K562 (cell line): ENCODE data around the gene PACSIN2. TPM values are rescaled to one million over a fixed set of nuclear protein-coding genes. Genes with fewer than 3 reads are reported as not detected.

Experiments used
- ATAC-seq: fragments of 200-7000 bp; cut with Tn5 transposase; 3 replicates; pipeline ENCODE4 v1.9.1; 2020; ENCODE audit warnings: moderate library complexity
- BruUV-seq: library from RNA; stranded (reverse); fragments of 400-500 nt; replicated peaks from 2 replicates; lab custom pipeline; 2021; lab: Mats Ljungman, UMichigan
- CTCF ChIA-PET: fragments of 300-600 bp; formaldehyde crosslinking; extraction: SDS; loops from one replicate; lab custom pipeline; 2021; ENCODE audit warnings: low intra/inter-chr PET ratio; lab: Yijun Ruan, JAX
- POLR2A ChIA-PET: fragments of 300-600, 350-650 bp; sonication (Branson Sonifier 250); formaldehyde crosslinking; extraction: SDS; loops from one replicate; lab custom pipeline; 2021; ENCODE audit warnings: antibody characterized with exemption, inconsistent platforms; lab: Yijun Ruan, JAX
- DNase-seq, 4 experiments: peaks; one replicate each; pipeline versions ENCODE4 v3.0.0 to v3.0.0-alpha.2; 2011 to 2018; ENCODE audit warnings: low spot score in 3 of 4, mixed read lengths in 3 of 4; ENCODE audit errors: extremely low read depth in 1 of 4
- FAIRE-seq: peaks from 2 replicates; lab custom pipeline; 2011; peaks lifted over from hg19 to GRCh38; lab: Jason Lieb, UNC
- H2AFZ ChIP-seq: 2 replicates; pipeline ENCODE4 v1.6.0; 2011; ENCODE audit warnings: low read depth, low read length, control low read depth, inconsistent platforms
- H3K27ac ChIP-seq: fragments of 200-600 bp; 3 replicates; pipeline ENCODE4 v1.8.0; 2011; ENCODE audit warnings: low read depth, mild to moderate bottlenecking, control low read depth, inconsistent platforms, low read length, moderate library complexity, mixed read lengths; ENCODE audit errors: extremely low read depth
- H3K27me3 ChIP-seq, 2 experiments: fragments of 300-600 bp in 1 of 2; 2 replicates in 1 of 2; 3 replicates in 1 of 2; pipeline versions ENCODE4 v1.6.0 to v1.8.0; 2011; ENCODE audit warnings: inconsistent platforms in 2 of 2, low read length in 2 of 2, mild to moderate bottlenecking in 1 of 2, mixed read lengths in 1 of 2, moderate library complexity in 1 of 2; ENCODE audit not compliant: control insufficient read depth in 2 of 2, insufficient read depth in 2 of 2
- H3K36me3 ChIP-seq: fragments of 300-600 bp; 3 replicates; pipeline ENCODE4 v1.8.0; 2011; ENCODE audit warnings: mild to moderate bottlenecking, low read length, inconsistent platforms; ENCODE audit not compliant: control insufficient read depth, insufficient read depth
- H3K4me1 ChIP-seq, 2 experiments: fragments of 200-600 bp in 1 of 2; replicated peaks in 1 of 2; 2 replicates in 1 of 2; 3 replicates in 1 of 2; pipeline versions ENCODE4 v1.5.1 to v1.8.0; 2011; ENCODE audit warnings: inconsistent platforms in 2 of 2, low read length in 2 of 2, mild to moderate bottlenecking in 1 of 2, mixed read lengths in 1 of 2, moderate library complexity in 1 of 2; ENCODE audit not compliant: control insufficient read depth in 2 of 2, insufficient read depth in 2 of 2
- H3K4me2 ChIP-seq: 2 replicates; pipeline ENCODE4 v1.6.1; 2011; ENCODE audit warnings: low read length, control low read depth, inconsistent platforms, mixed read lengths; ENCODE audit not compliant: insufficient read depth
- H3K4me3 ChIP-seq: fragments of 200-600 bp; sonication (generic), shearing (Covaris generic); 2 replicates; pipeline ENCODE4 v1.5.1; 2016; ENCODE audit warnings: control low read depth, inconsistent platforms
- H3K79me2 ChIP-seq: fragments of 200-600 bp; 3 replicates; pipeline ENCODE4 v1.8.0; 2011; ENCODE audit warnings: low read length, inconsistent platforms; ENCODE audit not compliant: control insufficient read depth, insufficient read depth
- H3K9ac ChIP-seq, 2 experiments: 2 replicates each; pipeline versions ENCODE4 v1.6.0 to v1.6.1; 2011; ENCODE audit warnings: low read depth in 2 of 2, low read length in 2 of 2, control low read depth in 1 of 2, inconsistent platforms in 1 of 2, mild to moderate bottlenecking in 1 of 2, mixed read lengths in 1 of 2; ENCODE audit not compliant: insufficient read depth in 1 of 2
- H3K9me1 ChIP-seq: one replicate; pipeline ENCODE4 v1.6.0; 2011; ENCODE audit warnings: inconsistent platforms, mild to moderate bottlenecking, low read length, moderate library complexity; ENCODE audit not compliant: control insufficient read depth, insufficient read depth
- H3K9me3 ChIP-seq: replicated peaks from 2 replicates; pipeline ENCODE4 v1.5.1; 2011; ENCODE audit warnings: low read depth, low read length, inconsistent platforms; ENCODE audit not compliant: control insufficient read depth, insufficient read depth
- H4K20me1 ChIP-seq: replicated peaks from 2 replicates; pipeline ENCODE4 v1.6.1; 2011; ENCODE audit warnings: low read length, inconsistent platforms, mixed read lengths; ENCODE audit not compliant: control insufficient read depth, insufficient read depth
- BCLAF1 ChIP-seq, 2 experiments: fragments of 450-650 bp in 1 of 2; IDR thresholded peaks; 2 replicates each; pipeline ENCODE4 v1.6.1; 2011 to 2017; ENCODE audit warnings: low read depth in 2 of 2, antibody characterized with exemption in 1 of 2, borderline replicate concordance in 1 of 2, low read length in 1 of 2, mild to moderate bottlenecking in 1 of 2, mixed read lengths in 1 of 2; ENCODE audit not compliant: control insufficient read depth in 1 of 2
- CHD2 ChIP-seq: IDR thresholded peaks from 2 replicates; pipeline ENCODE4 v1.6.1; 2011; ENCODE audit warnings: low read depth, low read length
- FOXP1 ChIP-seq: sonication (generic); formaldehyde crosslinking; IDR thresholded peaks from 2 replicates; pipeline ENCODE4 v1.8.0; 2022; ENCODE audit warnings: mild to moderate bottlenecking, missing genetic modification reagents
- GTF2F1 ChIP-seq: IDR thresholded peaks from 2 replicates; pipeline ENCODE4 v1.6.1; 2011; ENCODE audit warnings: low read depth, low read length, improper control_type of control experiment
- HDAC2 ChIP-seq: fragments of 450-650 bp; IDR thresholded peaks from 2 replicates; pipeline ENCODE4 v1.6.1; 2016; ENCODE audit warnings: mild to moderate bottlenecking
- HDAC8 ChIP-seq: fragments of 450-650 bp; IDR thresholded peaks from 2 replicates; pipeline ENCODE4 v1.6.1; 2016; ENCODE audit warnings: mild to moderate bottlenecking, missing genetic modification characterization, moderate library complexity, missing compliant biosample characterization
- HNRNPUL1 ChIP-seq: fragments of 200-400 bp; formaldehyde crosslinking; IDR thresholded peaks from 2 replicates; pipeline ENCODE4 v1.6.1; 2017; ENCODE audit warnings: low read length
- NCOR1 ChIP-seq: fragments of 450-650 bp; IDR thresholded peaks from 2 replicates; pipeline ENCODE4 v1.6.1; 2016; ENCODE audit warnings: mild to moderate bottlenecking, moderate library complexity
- POLR3G ChIP-seq: IDR thresholded peaks from 2 replicates; pipeline ENCODE4 v1.6.1; 2011; ENCODE audit not compliant: insufficient read length, insufficient replicate concordance; ENCODE audit errors: extremely low read depth
- SRSF1 ChIP-seq: fragments of 200-400 bp; formaldehyde crosslinking; IDR thresholded peaks from 2 replicates; pipeline ENCODE4 v1.6.1; 2017; ENCODE audit warnings: mild to moderate bottlenecking, low read depth, low read length, moderate library complexity
- WHSC1 ChIP-seq: IDR thresholded peaks from one replicate; pipeline ENCODE4 v1.6.1; 2012; ENCODE audit warnings: low read length, control low read depth, inconsistent platforms
- XRCC4 ChIP-seq: IDR thresholded peaks from one replicate; pipeline ENCODE4 v1.6.1; 2011; ENCODE audit not compliant: insufficient read depth, insufficient read length; ENCODE audit errors: extremely low read depth
- ZNF511 ChIP-seq: sonication (generic); formaldehyde crosslinking; IDR thresholded peaks from 2 replicates; pipeline ENCODE4 v1.8.0; 2022; ENCODE audit warnings: mild to moderate bottlenecking, missing genetic modification reagents
- WGBS: fragments of 100-300 bp; shearing (Covaris generic); methylation state at CpG from one replicate; pipeline ENCODE4 v1.1.6; 2016; ENCODE audit warnings: low coverage, mixed read lengths; ENCODE audit not compliant: insufficient coverage; ENCODE audit errors: missing lambda C conversion rate; 5-methylcytosine and 5-hydroxymethylcytosine counted together
- in situ Hi-C: fragments of 300-500 bp; cut with MboI; formaldehyde crosslinking; loops from 4 replicates; pipeline ENCODE4 v1.15.0; 2018; ENCODE audit warnings: inconsistent platforms, mixed read lengths
- intact Hi-C: fragments of 100-400 bp; cut with micrococcal nuclease; formaldehyde crosslinking; loops from 2 replicates; pipeline ENCODE4 v1.14.2; 2022
- polyA plus RNA-seq, 8 experiments: library from polyadenylated mRNA; depleted of rRNA in 4 of 8; stranded (reverse) in 5 of 8; unstranded in 3 of 8; fragments of >200 nt; fragmentation: Nextera tagmentation in 2 of 8; fragmentation: Illumina TruSeq in 1 of 8; extraction: Ambion mirVana in 2 of 8; extraction: Trizol in 1 of 8; gene quantifications; 2 replicates each; pipeline versions ENCODE4 v1.2.1 to v1.2.3, GENCODE V29; 2011 to 2014; ENCODE audit warnings: inconsistent platforms in 1 of 8, missing spikeins in 1 of 8
- total RNA-seq, 7 experiments: library from RNA; depleted of rRNA in 6 of 7; stranded (reverse); fragments of >200 nt in 6 of 7; fragmentation: Illumina TruSeq in 2 of 7; extraction: Trizol in 2 of 7; gene quantifications; 2 replicates each; pipeline versions ENCODE4 v1.2.1 to v1.2.3, GENCODE V29; 2011 to 2021; ENCODE audit warnings: low replicate concordance in 1 of 7
- TF ChIP-seq, protein P1 (sequence below), 2 experiments: fragments of 450-650 bp; conservative IDR thresholded peaks; 2 replicates each; pipeline ENCODE4 v1.6.1; 2017; ENCODE audit warnings: mild to moderate bottlenecking in 2 of 2, moderate library complexity in 2 of 2
- TF ChIP-seq, protein P2 (sequence below): fragments of 250-450 bp; sonication (Bioruptor Pico); IDR thresholded peaks from 2 replicates; pipeline ENCODE4 v1.4.0; 2020; ENCODE audit warnings: mild to moderate bottlenecking, moderate library complexity
- TF ChIP-seq, protein P3 (sequence below): fragments of 450-650 bp; IDR thresholded peaks from 2 replicates; pipeline ENCODE4 v1.6.1; 2016; ENCODE audit warnings: missing biosample characterization, missing genetic modification characterization

PACSIN2 gene
- total and polyA plus RNA-seq, 9 of the 15 experiments (the other 6 are each of a cell fraction or from before 2014, with no cell fraction given), result 0.45 to 45.1 (median 23.9) TPM

DNA sequence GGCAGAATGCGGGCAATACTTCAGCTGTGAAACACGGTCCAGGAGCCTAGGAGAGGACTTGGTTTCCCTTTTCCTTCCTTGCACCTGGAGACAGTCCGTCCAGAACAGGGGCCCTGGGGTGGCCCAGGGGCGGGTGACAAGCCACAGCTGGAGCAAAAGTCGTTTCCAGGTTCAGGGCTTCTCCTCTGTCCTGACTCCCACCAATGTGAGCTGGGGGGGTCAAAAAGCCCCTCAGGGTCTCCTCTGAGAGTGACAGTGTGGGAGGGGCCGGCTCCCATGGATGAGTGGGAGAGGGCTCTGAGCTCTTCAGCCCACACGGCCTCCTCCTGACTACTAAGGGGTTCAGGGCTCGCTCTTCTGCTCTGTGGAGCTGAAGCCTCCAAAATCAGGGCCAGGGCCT lies 137.8 kb downstream of the PACSIN2 start:
- H3K9me1 ChIP-seq, result no peaks in the 10 kb centered on the region
- no peak for FAIRE-seq
- CTCF ChIA-PET, result no interaction called here
- TF ChIP-seq GTF2F1 (no peak), HDAC2 (no peak), ZNF511 (CRISPR knock-in tag) (no peak), HNRNPUL1 (no peak), WHSC1 (no peak), BCLAF1 (IDR thresholded peaks at IDR 0.05; ENCODE audit: borderline replicate concordance in 1 of 2, control insufficient read depth in 1 of 2, low read depth in 2 of 2, low read length in 1 of 2) (no peak), SRSF1 (no peak), HDAC8 (tag) (no peak), POLR3G (no peak), FOXP1 (CRISPR knock-in tag) (no peak), CHD2 (no peak), XRCC4 (no peak), NCOR1 (no peak)
- TF ChIP-seq, protein P1, sequence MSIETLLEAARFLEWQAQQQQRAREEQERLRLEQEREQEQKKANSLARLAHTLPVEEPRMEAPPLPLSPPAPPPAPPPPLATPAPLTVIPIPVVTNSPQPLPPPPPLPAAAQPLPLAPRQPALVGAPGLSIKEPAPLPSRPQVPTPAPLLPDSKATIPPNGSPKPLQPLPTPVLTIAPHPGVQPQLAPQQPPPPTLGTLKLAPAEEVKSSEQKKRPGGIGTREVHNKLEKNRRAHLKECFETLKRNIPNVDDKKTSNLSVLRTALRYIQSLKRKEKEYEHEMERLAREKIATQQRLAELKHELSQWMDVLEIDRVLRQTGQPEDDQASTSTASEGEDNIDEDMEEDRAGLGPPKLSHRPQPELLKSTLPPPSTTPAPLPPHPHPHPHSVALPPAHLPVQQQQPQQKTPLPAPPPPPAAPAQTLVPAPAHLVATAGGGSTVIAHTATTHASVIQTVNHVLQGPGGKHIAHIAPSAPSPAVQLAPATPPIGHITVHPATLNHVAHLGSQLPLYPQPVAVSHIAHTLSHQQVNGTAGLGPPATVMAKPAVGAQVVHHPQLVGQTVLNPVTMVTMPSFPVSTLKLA (conservative IDR thresholded peaks at IDR 0.05), result no peak
- TF ChIP-seq, protein P2, sequence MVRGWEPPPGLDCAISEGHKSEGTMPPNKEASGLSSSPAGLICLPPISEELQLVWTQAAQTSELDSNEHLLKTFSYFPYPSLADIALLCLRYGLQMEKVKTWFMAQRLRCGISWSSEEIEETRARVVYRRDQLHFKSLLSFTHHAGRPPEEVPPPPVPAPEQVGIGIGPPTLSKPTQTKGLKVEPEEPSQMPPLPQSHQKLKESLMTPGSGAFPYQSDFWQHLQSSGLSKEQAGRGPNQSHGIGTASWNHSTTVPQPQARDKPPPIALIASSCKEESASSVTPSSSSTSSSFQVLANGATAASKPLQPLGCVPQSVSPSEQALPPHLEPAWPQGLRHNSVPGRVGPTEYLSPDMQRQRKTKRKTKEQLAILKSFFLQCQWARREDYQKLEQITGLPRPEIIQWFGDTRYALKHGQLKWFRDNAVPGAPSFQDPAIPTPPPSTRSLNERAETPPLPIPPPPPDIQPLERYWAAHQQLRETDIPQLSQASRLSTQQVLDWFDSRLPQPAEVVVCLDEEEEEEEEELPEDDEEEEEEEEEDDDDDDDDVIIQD (CRISPR knock-in tag), result no peak
- TF ChIP-seq, protein P3, sequence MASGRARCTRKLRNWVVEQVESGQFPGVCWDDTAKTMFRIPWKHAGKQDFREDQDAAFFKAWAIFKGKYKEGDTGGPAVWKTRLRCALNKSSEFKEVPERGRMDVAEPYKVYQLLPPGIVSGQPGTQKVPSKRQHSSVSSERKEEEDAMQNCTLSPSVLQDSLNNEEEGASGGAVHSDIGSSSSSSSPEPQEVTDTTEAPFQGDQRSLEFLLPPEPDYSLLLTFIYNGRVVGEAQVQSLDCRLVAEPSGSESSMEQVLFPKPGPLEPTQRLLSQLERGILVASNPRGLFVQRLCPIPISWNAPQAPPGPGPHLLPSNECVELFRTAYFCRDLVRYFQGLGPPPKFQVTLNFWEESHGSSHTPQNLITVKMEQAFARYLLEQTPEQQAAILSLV, result no peak
- TF ChIP-seq, all 486 proteins: peak for 0
- intact Hi-C loops (no loop called here), in situ Hi-C loops (no loop called here)
- DNase-seq (no peak), ATAC-seq (no peak)
- H3K9ac ChIP-seq, result no peak overlapping the region
- H3K4me1 ChIP-seq, result no peaks in the 10 kb centered on the region
- 67% methylated on average over 6 of the region's 8 CpGs for WGBS
- no peaks in the 10 kb centered on the region for H3K79me2 ChIP-seq
- H3K27me3 ChIP-seq, result no peaks in the 10 kb centered on the region
- no peak overlapping the region for H2AFZ ChIP-seq
- H3K4me2 ChIP-seq, result no peak overlapping the region
- H3K4me3 ChIP-seq, result no peak overlapping the region
- no peaks in the 10 kb centered on the region for H3K9me3 ChIP-seq
- POLR2A ChIA-PET, result interaction anchor here (0.6 to 0.9 kb wide), 3 partner anchors 17 to 364 kb away, joined by 3 to 4 read pairs (median 3); no protein-coding TSS in a partner anchor
- H4K20me1 ChIP-seq, result no peaks in the 10 kb centered on the region
- BruUV-seq, result no TSS peak
- peaks cover 38% of the 10 kb centered on the region; the same call in 2 of the 3 replicates for H3K36me3 ChIP-seq
- H3K27ac ChIP-seq, result no peak overlapping the region
